Sciatic nerve (tissue), 2 donors: ENCODE measurements around the gene APBA2. TPM values are rescaled to one million over a fixed set of nuclear protein-coding genes. Genes with fewer than 3 reads are reported as not detected.

Experiments used
- ATAC-seq: fragments of 200-7000 bp; cut with Tn5 transposase; one replicate; pipeline ENCODE4 v1.9.1; 2020; ENCODE audit warnings: mild to moderate bottlenecking, moderate library complexity
- DNase-seq: peaks from one replicate; pipeline ENCODE4 v3.0.0-alpha.2; 2020; ENCODE audit warnings: low spot score
- intact Hi-C: fragments of 100-400 bp; cut with DNase I; formaldehyde crosslinking; loops from one replicate; pipeline ENCODE4 v1.14.2; 2022
- total RNA-seq: library from RNA; stranded (reverse); fragmentation: NEBNext Ultra II Directional; extraction: Animal tissue kit (Norgen Biotek cat#: 25700); gene quantifications from one replicate; pipeline ENCODE4 v1.2.1, GENCODE V29; 2021
- donor health status: DM: no; HTN: no; CAD: no.
- donor health status: DM: no; HTN: no; CAD: no.

APBA2 gene
- total RNA-seq, 1 donor from 2014 or later: 3.5 TPM

GRCh38 chr15:28923726-28924280 lies 38.0 kb downstream of the APBA2 start:
- ATAC-seq (no peak), DNase-seq (no peak)
- intact Hi-C loops: no loop called here

- DNase-seq (no peak), ATAC-seq (no peak)
- intact Hi-C loops: no loop called here
These were observed 41.3 kb downstream of the APBA2 start for GRCh38 chr15:28927043-28927442.

- intact Hi-C loops: no loop called here
- ATAC-seq (no peak), DNase-seq (no peak)
These were observed 43.4 kb downstream of the APBA2 start for GRCh38 chr15:28929200-28929599.

GRCh38 chr15:28930011-28930410 lies 44.2 kb downstream of the APBA2 start:
- ATAC-seq (no peak), DNase-seq (no peak)
- intact Hi-C loops: no loop called here

GRCh38 chr15:28930476-28931291 lies 44.9 kb downstream of the APBA2 start:
- DNase-seq (no peak), ATAC-seq (no peak)
- intact Hi-C loops: no loop called here

GRCh38 chr15:28931828-28932227 lies 46.1 kb downstream of the APBA2 start:
- intact Hi-C loops: no loop called here
- no peak for ATAC-seq
- no peak for DNase-seq

GRCh38 chr15:28932361-28932760 lies 46.6 kb downstream of the APBA2 start:
- DNase-seq (no peak), ATAC-seq (no peak)
- intact Hi-C loops: no loop called here

- no peak for ATAC-seq
- intact Hi-C loops: no loop called here
- DNase-seq: no peak
These were observed 48.1 kb downstream of the APBA2 start for GRCh38 chr15:28933710-28934445.

GRCh38 chr15:28934645-28935044 lies 48.9 kb downstream of the APBA2 start:
- ATAC-seq (no peak), DNase-seq (no peak)
- intact Hi-C loops: no loop called here

GRCh38 chr15:28935316-28935715 lies 49.5 kb downstream of the APBA2 start:
- ATAC-seq (no peak), DNase-seq (no peak)
- intact Hi-C loops: no loop called here

- DNase-seq (no peak), ATAC-seq (no peak)
- intact Hi-C loops: no loop called here
These were observed 50.3 kb downstream of the APBA2 start for GRCh38 chr15:28936081-28936480.

GRCh38 chr15:28936481-28936881 lies 50.7 kb downstream of the APBA2 start:
- no peak for ATAC-seq
- intact Hi-C loops: no loop called here
- DNase-seq: no peak

GRCh38 chr15:28937271-28937670 lies 51.5 kb downstream of the APBA2 start:
- no peak for DNase-seq
- ATAC-seq: no peak
- intact Hi-C loops: no loop called here

GRCh38 chr15:28942046-28942445 lies 56.3 kb downstream of the APBA2 start:
- DNase-seq (no peak), ATAC-seq (no peak)
- intact Hi-C loops: no loop called here

- DNase-seq (no peak), ATAC-seq (no peak)
- intact Hi-C loops: no loop called here
These were observed 56.8 kb downstream of the APBA2 start for GRCh38 chr15:28942571-28942970.

GRCh38 chr15:28943146-28943545 lies 57.4 kb downstream of the APBA2 start:
- intact Hi-C loops: no loop called here
- no peak for DNase-seq
- no peak for ATAC-seq

GRCh38 chr15:28943611-28944230 lies 57.9 kb downstream of the APBA2 start:
- intact Hi-C loops: no loop called here
- no peak for ATAC-seq
- no peak for DNase-seq

GRCh38 chr15:28944286-28944685 lies 58.5 kb downstream of the APBA2 start:
- intact Hi-C loops: no loop called here
- no peak for DNase-seq
- no peak for ATAC-seq

- ATAC-seq (no peak), DNase-seq (no peak)
- intact Hi-C loops: no loop called here
These were observed 59.0 kb downstream of the APBA2 start for GRCh38 chr15:28944696-28945300.
